HG03159 (cell line): Measurements from ENCODE around the gene OR51B5.
"Not testable (repeated sequence)": the region's sequence is repeated elsewhere in the genome, so short reads cannot be mapped to it uniquely, and the experiment has no call there.

ENCODE experiments used
- ATAC-seq: cut with Tn5 transposase; IDR thresholded peaks from one replicate; pipeline ENCODE4 v1.9.1; 2021; ENCODE audit warnings: mild to moderate bottlenecking, moderate library complexity; ENCODE audit not compliant: unreplicated experiment

OR51B5 gene

GRCh38 chr11:5336331-5336730 lies 7.0 kb downstream of the OR51B5 start:
- no peak for ATAC-seq

DNA sequence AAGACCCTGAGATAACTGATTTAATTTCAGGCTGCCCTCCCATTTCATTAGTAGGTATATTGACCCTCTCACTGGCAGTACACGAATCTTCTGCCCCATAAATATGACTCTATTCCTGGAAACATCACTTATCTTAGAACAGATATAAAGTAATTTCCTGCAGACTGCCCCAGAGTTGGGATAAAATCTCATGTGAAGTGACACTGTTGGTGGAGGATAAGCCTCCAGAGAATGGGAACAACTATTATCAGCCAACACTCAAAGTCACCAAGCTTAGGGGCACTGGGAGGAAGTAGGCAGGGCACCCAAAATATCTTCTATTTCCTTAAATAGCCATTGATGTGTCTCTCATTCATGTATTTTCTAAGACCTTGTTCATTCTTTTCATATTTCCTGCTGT lies 8.2 kb downstream of the OR51B5 start:
- no peak for ATAC-seq

- no peak for ATAC-seq
Observed at GRCh38 chr11:5324197-5324596, 19.1 kb downstream of the OR51B5 start, which contains the start of gene OR51B2. Gene OR51B2 (minus strand): TSS chr11:5324297. CDS start chr11:5324297, 0 bp downstream.

- ATAC-seq, result no peak
Observed at GRCh38 chr11:5317292-5317691, 26.0 kb downstream of the OR51B5 start.

DNA sequence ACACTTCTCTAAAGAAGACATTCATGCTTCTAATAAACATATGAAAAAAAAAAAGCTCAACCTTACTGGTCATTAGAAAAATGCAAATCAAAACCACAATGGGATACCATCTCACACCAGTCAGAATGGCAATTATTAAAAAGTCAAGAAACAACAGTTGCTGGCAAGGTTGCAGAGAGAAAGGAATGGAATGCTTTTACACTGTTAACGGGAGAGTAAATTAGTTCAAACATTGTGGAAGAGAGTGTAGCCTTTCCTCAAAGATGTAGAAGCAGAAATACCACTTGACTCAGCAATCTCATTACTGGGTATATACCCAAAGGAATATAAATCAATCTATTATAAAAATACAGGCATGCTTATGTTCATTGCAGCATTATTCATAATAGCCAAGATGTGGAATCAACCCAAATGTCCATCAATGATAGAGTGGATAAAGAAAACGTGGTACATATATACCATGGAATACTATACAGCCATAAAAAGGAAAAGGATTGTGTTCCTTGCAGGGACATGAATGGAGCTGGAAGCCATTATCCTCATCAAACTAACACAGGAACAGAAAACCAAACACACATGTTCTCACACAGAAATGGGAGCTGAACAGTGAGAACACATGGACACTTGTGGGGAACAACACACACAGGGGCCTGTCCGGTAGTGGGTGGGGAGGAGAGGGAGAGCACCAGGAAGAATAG lies 29.8 kb downstream of the OR51B5 start:
- ATAC-seq, result not testable (repeated sequence)

DNA sequence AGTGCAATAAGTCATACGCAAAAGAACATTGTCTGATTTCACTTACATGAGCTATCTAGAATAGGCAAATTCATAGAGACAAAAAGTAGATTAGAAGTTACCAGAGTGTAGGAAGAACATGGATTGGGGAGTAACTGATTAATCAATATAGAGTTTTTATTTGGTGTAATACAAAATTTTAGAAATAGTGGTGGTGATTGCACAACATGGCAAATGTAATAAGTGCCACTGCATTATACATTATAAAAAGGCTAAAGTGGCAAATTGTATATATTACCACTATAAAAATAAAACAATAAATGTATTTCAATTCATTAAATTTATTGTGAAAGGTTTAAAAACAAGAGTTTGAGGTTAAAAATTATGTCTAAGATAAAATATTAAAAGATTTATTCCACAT lies 32.9 kb downstream of the OR51B5 start:
- ATAC-seq, result no peak

GRCh38 chr11:5307256-5308019 lies 35.9 kb downstream of the OR51B5 start:
- no peak for ATAC-seq

- ATAC-seq, result no peak
Observed at GRCh38 chr11:5304046-5304445, 39.3 kb downstream of the OR51B5 start.

- no peak for ATAC-seq
Observed at GRCh38 chr11:5303626-5304025, 39.7 kb downstream of the OR51B5 start.

DNA sequence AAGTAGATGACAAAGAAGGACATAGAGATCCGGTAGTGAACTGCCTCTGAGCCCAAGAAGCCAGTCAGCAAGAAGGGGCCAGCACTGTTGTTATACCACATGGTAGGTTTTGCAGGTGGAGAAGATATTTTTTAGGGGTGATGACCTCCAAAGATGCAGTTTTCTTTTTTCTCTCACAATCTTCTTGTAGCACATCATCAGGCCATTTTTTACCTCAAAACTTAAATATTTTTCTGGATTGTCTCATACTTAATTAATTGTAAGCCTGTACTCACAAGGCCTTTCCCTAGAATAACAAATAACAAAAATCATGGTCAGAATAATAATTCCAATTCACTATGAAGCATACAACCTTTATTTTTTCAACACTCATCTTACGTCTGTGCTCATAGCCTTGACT lies 41.5 kb downstream of the OR51B5 start, which contains the start of gene OR51B4:
OR51B4 (minus strand) TSS at position 101 of the 400 bp plus-strand sequence; CDS start at position 101, 0 bp downstream.
- no peak for ATAC-seq

DNA sequence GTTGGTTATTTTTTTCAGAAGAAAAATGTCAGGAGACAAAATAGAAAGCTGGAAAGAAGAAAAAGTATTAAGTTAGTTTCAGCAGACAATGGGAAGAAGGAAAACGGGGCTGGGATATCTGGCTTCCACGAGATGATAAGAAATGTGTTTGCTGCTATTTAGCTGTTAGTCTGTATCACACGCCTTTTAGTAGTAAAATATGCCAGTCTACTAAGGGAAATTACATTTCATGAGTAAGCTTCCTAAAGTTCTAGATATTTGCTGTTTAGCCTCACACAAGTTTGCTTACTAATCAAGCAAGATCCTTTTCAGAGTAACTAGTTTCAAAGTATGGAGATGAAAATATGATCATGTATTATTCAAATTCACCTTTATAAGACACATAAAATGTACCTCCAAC lies 43.1 kb downstream of the OR51B5 start:
- ATAC-seq, result no peak

- no peak for ATAC-seq
Observed at GRCh38 chr11:5298451-5298850, 44.9 kb downstream of the OR51B5 start.

DNA sequence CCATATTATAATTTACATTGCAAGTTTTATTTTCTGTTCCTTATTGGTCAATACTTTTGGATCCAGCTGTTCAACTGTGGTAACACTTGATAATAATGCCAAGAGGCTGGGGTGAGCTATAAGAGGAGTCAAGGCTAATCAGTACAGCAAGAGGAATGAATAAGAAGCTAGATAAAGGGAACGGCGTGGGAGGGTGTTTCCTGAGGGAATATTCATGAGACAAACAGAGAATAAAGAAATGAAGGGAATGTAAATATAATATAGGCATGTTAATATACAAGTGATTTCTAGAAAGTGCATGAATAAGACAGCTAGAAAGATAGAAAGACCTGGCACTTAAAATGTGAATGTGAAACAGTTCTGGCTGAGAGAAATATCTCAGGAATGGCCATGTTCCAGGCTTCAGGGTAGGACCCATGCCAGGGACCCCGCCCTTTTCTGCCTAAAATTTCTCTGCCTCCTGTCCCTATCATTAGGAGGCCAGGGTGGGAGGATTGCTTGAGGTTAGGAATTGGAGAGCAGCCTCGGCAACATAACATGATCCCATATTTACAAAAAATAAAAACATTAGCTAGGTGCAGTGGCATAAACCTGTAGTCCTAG lies 45.5 kb downstream of the OR51B5 start:
- ATAC-seq, result no peak

- ATAC-seq, result not testable (repeated sequence)
Observed at GRCh38 chr11:5294342-5294995, 48.9 kb downstream of the OR51B5 start.

DNA sequence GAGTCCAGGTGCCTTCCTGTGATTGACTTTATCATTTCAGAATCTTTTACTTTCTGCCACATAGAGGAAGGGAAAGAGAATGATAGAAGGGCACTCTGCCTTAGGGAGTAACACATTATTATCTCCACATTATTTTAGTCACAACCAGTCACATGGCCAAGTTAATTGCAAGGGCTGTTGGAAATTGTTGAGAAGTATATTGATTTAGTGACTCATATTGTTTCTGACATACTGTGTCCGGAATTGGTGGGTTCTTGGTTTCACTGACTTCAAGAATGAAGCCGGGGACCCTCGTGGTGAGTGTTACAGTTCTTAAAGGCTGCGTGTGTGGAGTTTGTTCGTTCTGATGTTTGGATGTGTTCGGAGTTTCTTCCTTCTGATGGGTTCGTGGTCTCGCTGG lies 50.3 kb downstream of the OR51B5 start:
- no peak for ATAC-seq
